Mucosa of stomach (tissue), 1 donor: ENCODE data around the gene ZWILCH.
"Not testable (repeated sequence)": the region's sequence is repeated elsewhere in the genome, so short reads cannot be mapped to it uniquely, and the experiment has no call there.

ENCODE experiments used
- H3K27me3 ChIP-seq: one replicate; pipeline ENCODE4 v1.7.0; 2013; ENCODE audit warnings: mild to moderate bottlenecking, low read length; ENCODE audit not compliant: control insufficient read depth, insufficient read depth
- H3K36me3 ChIP-seq: one replicate; pipeline ENCODE4 v1.7.0; 2013; ENCODE audit warnings: low read length; ENCODE audit not compliant: control insufficient read depth, insufficient read depth
- H3K4me1 ChIP-seq: one replicate; pipeline ENCODE4 v1.7.0; 2013; ENCODE audit warnings: mild to moderate bottlenecking, low read length; ENCODE audit not compliant: control insufficient read depth, insufficient read depth
- H3K4me3 ChIP-seq: one replicate; pipeline ENCODE4 v1.7.0; 2013; ENCODE audit warnings: low read length
- H3K9ac ChIP-seq: one replicate; pipeline ENCODE4 v1.7.0; 2013; ENCODE audit warnings: mild to moderate bottlenecking, low read length, moderate library complexity
- H3K9me3 ChIP-seq: one replicate; pipeline ENCODE4 v1.7.0; 2013; ENCODE audit warnings: mild to moderate bottlenecking, low read length, moderate library complexity; ENCODE audit not compliant: control insufficient read depth
- donor health status: Pancreatic carcinoma.

The ZWILCH gene

DNA sequence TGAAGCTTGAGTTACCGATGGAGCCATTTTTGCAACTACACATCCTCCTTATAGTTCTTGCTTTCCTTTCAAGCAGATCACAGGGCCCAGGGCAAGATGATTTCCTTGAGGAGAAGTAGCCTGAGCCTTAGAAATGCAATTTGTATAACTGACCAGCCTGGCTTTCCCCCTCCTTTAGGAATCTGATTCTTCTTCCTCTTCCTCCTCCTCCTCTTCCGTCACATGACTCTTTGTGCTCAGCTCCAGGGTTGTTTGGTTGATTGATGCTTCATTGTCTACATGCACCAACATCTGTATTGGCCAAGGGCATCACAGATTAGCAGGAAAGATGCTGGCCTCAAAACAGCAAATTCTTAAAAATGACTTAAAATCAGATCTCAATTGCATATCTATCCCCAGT, 10.9 kb upstream of the ZWILCH start:
- Histone ChIP-seq H3K4me3 (no peak overlapping the region), H3K27me3 (no peaks in the 10 kb centered on the region), H3K9me3 (no peaks in the 10 kb centered on the region), H3K4me1 (peaks cover 15% of the 10 kb centered on the region), H3K9ac (no peak overlapping the region), H3K36me3 (peaks cover 15% of the 10 kb centered on the region)

GRCh38 chr15:66496951-66497501, 8.1 kb upstream of the ZWILCH start:
- peak overlapping the region; percentile 94 for H3K4me3 ChIP-seq
- H3K9me3 ChIP-seq, result no peaks in the 10 kb centered on the region
- peaks cover 15% of the 10 kb centered on the region for H3K4me1 ChIP-seq
- H3K9ac ChIP-seq, result peak overlapping the region; percentile 89
- H3K27me3 ChIP-seq, result no peaks in the 10 kb centered on the region
- H3K36me3 ChIP-seq, result peaks cover 18% of the 10 kb centered on the region

DNA sequence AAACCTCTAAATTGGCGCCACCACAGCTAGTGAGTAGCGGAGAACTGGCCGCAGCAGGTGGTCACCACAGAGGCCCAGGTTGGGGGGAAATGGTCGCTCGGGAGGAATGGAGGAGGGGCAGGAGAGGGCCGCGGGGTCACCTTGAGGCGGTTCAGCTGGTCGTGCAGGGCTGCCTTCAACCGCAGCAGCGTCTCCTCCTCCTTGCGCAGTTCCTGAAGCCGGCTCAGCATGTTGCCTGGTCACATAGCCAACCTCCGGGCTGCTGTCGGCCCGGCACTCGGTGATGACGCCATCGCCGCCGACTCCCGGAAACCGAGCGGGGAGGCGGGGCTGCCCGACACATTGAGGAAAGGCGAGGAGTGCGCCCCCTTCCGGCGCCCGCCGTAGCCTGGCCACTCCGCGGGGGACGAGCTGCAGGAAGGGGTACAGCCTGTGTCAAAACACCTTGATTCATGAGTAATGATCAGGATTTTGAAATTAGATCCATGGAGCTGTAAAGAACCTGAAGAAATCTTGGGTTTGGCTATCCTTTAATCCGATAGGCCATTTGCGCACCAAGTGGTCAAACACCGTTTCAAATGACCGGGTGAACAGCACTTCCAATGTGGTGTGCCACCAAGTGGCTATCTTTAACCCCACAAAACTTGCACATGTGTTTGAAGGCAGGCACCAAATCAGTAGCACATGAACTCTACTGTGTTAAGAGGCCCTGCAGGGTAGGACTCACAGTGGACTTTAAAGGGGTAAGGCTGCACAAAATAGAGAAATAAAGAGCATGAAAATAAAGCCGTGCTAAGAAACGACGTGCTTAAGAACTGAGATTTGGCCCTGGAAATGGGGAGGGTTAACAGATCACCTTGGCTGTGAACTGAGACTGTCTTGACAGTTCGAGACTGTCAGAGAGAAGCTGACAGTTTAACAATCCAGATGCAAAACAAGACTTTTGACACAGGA, 7.3 kb upstream of the ZWILCH start, which contains the start of gene SNAPC5:
TSS of gene SNAPC5 (minus strand) at position 261 of the 954 bp plus-strand sequence. CDS start at position 230, 31 bp downstream.
- no peaks in the 10 kb centered on the region for H3K27me3 ChIP-seq
- no peaks in the 10 kb centered on the region for H3K9me3 ChIP-seq
- peak within 1 kb of the TSS; percentile 94 for H3K4me3 ChIP-seq
- peaks cover 24% of the 10 kb centered on the region for H3K36me3 ChIP-seq
- peaks cover 19% of the 10 kb centered on the region for H3K4me1 ChIP-seq
- peak within 1 kb of the TSS; percentile 89 for H3K9ac ChIP-seq

DNA sequence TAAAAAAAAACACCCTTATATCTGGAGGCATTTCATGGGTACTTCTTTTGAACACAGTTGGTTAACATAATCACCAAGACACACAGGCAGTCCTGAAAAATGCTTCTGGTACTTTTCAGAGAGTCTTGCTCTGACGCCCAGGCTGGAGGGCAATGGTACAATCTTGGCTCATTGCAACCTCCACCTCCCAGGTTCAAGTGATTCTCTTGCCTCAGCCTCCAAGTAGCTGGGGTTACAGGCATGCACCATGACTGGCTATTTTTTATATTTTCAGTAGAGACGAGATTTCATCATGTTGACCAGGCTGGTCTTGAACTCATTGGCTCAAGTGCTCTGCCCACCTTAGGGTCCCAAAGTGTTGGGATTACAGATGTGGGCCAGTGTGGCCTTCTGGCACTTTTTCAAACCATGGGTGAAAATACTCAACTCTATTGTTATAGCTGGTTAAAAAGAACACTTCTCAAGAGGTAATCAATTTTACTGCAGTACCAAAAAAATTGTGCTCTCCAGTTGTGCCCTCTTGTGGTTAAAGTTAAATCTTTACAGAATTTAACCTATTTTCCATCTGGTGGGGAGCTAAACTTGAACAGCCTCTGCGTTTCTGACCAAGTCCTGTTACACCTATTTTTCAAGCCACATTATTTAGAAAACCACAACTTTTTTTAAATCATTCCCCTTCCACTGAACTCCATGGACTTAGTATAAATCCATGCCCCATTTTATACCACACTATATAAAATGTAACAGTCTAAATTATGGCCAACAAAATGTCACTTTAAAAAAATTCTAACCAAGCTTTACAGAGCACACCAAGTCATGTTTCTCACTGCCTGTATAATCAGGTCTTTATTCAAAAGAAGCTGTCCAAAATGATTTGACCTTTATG, 6.4 kb upstream of the ZWILCH start:
- H3K4me1 ChIP-seq, result peaks cover 26% of the 10 kb centered on the region

GRCh38 chr15:66500346-66500745, 4.8 kb upstream of the ZWILCH start:
- H3K27me3 ChIP-seq, H3K4me3 ChIP-seq, H3K9me3 ChIP-seq, H3K9ac ChIP-seq: not testable (repeated sequence)
- peaks cover 24% of the 10 kb centered on the region for H3K36me3 ChIP-seq
- H3K4me1 ChIP-seq, result peaks cover 27% of the 10 kb centered on the region

More for the DNA sequence above, 6.4 kb upstream of the ZWILCH start:
- no peak overlapping the region for H3K4me3 ChIP-seq
- no peaks in the 10 kb centered on the region for H3K27me3 ChIP-seq
- H3K9me3 ChIP-seq, result no peaks in the 10 kb centered on the region
- H3K9ac ChIP-seq, result no peak overlapping the region
- H3K36me3 ChIP-seq, result peaks cover 24% of the 10 kb centered on the region

DNA sequence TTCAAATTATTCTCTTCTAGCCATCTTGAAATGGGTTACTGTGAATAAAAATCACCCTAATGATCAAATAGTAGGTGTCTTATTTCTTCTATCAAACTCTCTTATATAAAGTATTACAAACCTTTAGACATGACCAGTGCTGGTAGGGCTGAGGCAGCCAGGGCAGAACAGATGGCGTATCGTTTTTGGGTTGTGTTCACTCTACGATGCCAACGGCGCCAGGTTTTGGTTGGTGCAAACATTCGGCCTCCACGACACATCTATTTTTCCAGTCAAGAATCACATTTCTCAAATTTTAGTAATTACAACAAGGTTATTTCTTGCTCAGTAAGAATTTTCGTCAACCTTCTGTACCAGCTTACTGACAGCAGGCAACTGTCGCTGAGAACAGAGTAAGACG, 2.6 kb upstream of the ZWILCH start:
- Histone ChIP-seq H3K4me3 (no peak overlapping the region), H3K4me1 (peaks cover 20% of the 10 kb centered on the region), H3K27me3 (no peaks in the 10 kb centered on the region), H3K9me3 (no peaks in the 10 kb centered on the region), H3K36me3 (peaks cover 24% of the 10 kb centered on the region), H3K9ac (no peak overlapping the region)

DNA sequence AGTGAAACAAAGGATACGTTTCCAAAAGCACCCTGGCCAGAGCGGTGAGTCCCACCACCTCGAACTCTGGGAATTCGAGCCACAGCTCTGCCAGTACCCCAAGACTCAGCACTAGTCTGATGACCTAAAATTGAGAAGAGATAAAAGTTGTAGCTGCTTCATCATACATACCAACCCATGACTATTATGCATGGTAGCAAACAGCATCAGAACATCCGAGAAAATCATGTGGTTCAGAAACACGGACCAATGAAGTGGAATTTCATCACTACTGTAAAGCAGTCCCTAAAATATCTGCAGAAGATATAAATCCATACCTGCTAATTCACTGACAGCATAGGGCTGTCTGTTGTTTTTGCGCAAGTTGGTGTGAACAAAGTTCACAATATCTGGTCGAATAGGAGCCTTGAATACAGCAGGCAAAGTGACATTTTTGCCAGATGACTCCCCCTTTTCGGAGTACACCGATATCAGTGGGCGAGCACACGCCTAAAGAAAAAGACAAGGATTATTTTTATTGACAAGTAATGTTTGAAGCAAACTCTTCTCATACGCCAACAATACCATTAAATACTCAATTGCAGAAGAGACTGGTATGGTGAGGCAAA, 2.0 kb upstream of the ZWILCH start:
- H3K9me3 ChIP-seq, H3K27me3 ChIP-seq: not testable (repeated sequence)
- H3K4me3 ChIP-seq, result peak overlapping the region; percentile 89
- peaks cover 16% of the 10 kb centered on the region for H3K4me1 ChIP-seq
- peaks cover 24% of the 10 kb centered on the region for H3K36me3 ChIP-seq
- H3K9ac ChIP-seq, result peak overlapping the region; percentile 90

GRCh38 chr15:66503780-66504562, 1.2 kb upstream of the ZWILCH start:
- Histone ChIP-seq H3K9ac (peak overlapping the region; percentile 90), H3K36me3 (peaks cover 15% of the 10 kb centered on the region), H3K4me3 (peak overlapping the region; percentile 89), H3K27me3 (no peaks in the 10 kb centered on the region), H3K4me1 (peaks cover 11% of the 10 kb centered on the region), H3K9me3 (no peaks in the 10 kb centered on the region)

DNA sequence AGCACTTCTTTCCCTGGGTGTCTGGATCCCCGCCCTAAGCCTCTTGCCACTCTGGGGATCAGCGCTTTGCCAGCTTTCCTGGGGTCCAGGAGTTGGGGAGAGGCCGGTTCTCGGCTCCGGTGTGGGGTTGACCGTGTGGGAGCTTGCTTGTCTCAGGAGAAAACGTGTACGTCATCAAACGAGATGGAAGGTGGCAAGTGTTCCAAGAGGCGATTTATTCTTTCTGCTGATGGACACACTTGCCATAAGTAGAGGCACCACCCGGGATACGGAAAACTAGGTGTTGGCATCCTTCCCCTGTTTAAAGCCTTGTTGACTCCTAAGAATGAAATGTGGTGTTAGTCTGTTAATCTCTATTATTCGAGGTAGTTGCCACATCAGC, 295 bp downstream of the ZWILCH start:
- H3K9ac ChIP-seq, result peak overlapping the region; percentile 90
- peaks cover 11% of the 10 kb centered on the region for H3K4me1 ChIP-seq
- peak overlapping the region; percentile 89 for H3K4me3 ChIP-seq
- no peaks in the 10 kb centered on the region for H3K27me3 ChIP-seq
- no peaks in the 10 kb centered on the region for H3K9me3 ChIP-seq
- H3K36me3 ChIP-seq, result peaks cover 8% of the 10 kb centered on the region

GRCh38 chr15:66505818-66506217, 692 bp downstream of the ZWILCH start:
- Histone ChIP-seq H3K9me3 (no peaks in the 10 kb centered on the region), H3K4me3 (peak overlapping the region; percentile 89), H3K4me1 (peaks cover 11% of the 10 kb centered on the region), H3K27me3 (no peaks in the 10 kb centered on the region), H3K36me3 (peaks cover 6% of the 10 kb centered on the region), H3K9ac (peak overlapping the region; percentile 90)
